Measurements from ENCODE around the gene GPR65.

Gene GPR65

DNA sequence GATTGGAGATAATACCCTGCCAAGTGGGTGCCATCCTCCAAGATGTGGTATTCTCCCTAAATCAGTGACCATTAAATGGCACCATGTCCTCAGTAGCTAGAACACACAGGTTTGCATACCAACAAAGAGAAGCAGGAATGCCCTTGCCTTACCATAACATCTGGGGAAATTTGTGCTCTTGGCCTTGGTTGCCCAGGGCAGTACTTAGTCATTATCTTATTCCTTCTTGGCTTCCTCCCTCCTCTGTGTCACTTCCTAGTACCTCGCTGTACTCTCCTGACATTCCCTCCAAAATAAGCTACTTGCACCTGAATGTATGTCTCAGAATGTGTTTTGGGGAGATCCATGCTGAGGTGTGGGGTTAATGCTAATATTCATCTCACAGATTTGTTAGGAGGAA, 43.4 kb downstream of the GPR65 start:
- Histone ChIP-seq H3K36me3 (ENCODE audit: control insufficient read depth in 2 of 2, insufficient read depth in 1 of 2, low read length in 2 of 2) (no peaks in the 10 kb centered on the region), H3K9me3 (ENCODE audit: control insufficient read depth, insufficient read depth, low read depth, low read length) (no peaks in the 10 kb centered on the region), H3K27ac (ENCODE audit: extremely low read depth, low read depth, low read length) (no peak overlapping the region), H3K4me1 (ENCODE audit: control insufficient read depth, insufficient read depth, low read length) (no peaks in the 10 kb centered on the region), H3K4me3 (ENCODE audit: low read depth, low read length) (no peak overlapping the region)
- ChIA-PET CTCF (no interaction called here), POLR2A (no interaction called here)
- TF ChIP-seq OVOL3 (tag by site-specific recombination; IDR thresholded peaks at IDR 0.05) (no peak), ZNF660 (tag by site-specific recombination; IDR thresholded peaks at IDR 0.05) (no peak), ZBTB48 (tag by site-specific recombination; IDR thresholded peaks at IDR 0.05) (no peak), IKZF3 (tag by site-specific recombination; IDR thresholded peaks at IDR 0.05) (no peak), ZNF423 (tag by site-specific recombination; IDR thresholded peaks at IDR 0.05) (no peak), ZNF350 (tag by site-specific recombination; IDR thresholded peaks at IDR 0.05) (no peak), YY1 (tag by site-specific recombination; IDR thresholded peaks at IDR 0.05) (no peak), KLF7 (tag by site-specific recombination; IDR thresholded peaks at IDR 0.05; ENCODE audit: borderline replicate concordance) (no peak), TRIM28 (IDR thresholded peaks at IDR 0.05; ENCODE audit: borderline replicate concordance, low read length) (no peak)
- TF ChIP-seq, protein P1, sequence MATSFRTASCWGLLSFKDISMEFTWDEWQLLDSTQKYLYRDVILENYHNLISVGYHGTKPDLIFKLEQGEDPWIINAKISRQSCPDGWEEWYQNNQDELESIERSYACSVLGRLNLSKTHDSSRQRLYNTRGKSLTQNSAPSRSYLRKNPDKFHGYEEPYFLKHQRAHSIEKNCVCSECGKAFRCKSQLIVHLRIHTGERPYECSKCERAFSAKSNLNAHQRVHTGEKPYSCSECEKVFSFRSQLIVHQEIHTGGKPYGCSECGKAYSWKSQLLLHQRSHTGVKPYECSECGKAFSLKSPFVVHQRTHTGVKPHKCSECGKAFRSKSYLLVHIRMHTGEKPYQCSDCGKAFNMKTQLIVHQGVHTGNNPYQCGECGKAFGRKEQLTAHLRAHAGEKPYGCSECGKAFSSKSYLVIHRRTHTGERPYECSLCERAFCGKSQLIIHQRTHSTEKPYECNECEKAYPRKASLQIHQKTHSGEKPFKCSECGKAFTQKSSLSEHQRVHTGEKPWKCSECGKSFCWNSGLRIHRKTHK (tag by site-specific recombination; IDR thresholded peaks at IDR 0.05), result no peak
- TF ChIP-seq, protein P2, sequence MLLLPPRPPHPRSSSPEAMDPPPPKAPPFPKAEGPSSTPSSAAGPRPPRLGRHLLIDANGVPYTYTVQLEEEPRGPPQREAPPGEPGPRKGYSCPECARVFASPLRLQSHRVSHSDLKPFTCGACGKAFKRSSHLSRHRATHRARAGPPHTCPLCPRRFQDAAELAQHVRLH (tag by site-specific recombination; IDR thresholded peaks at IDR 0.05), result no peak

GRCh38 chr14:88049266-88049665, 44.3 kb downstream of the GPR65 start:
- H3K4me3 ChIP-seq (ENCODE audit: low read depth, low read length), result no peak overlapping the region
- no peaks in the 10 kb centered on the region for H3K36me3 ChIP-seq (ENCODE audit: control insufficient read depth in 2 of 2, insufficient read depth in 1 of 2, low read length in 2 of 2)
- H3K27ac ChIP-seq (ENCODE audit: extremely low read depth, low read depth, low read length), result no peak overlapping the region
- H3K9me3 ChIP-seq (ENCODE audit: control insufficient read depth, insufficient read depth, low read depth, low read length), result no peaks in the 10 kb centered on the region
- TF ChIP-seq ZNF621 (tag by site-specific recombination; IDR thresholded peaks at IDR 0.05) (no peak), ZNF202 (tag by site-specific recombination; IDR thresholded peaks at IDR 0.05; ENCODE audit: borderline replicate concordance) (no peak), ZNF292 (tag by site-specific recombination; IDR thresholded peaks at IDR 0.05; ENCODE audit: borderline replicate concordance, low read depth) (no peak), KLF17 (tag by site-specific recombination; IDR thresholded peaks at IDR 0.05) (no peak), ZNF561 (tag by site-specific recombination; IDR thresholded peaks at IDR 0.05; ENCODE audit: borderline replicate concordance) (no peak), ZNF488 (tag by site-specific recombination; IDR thresholded peaks at IDR 0.05) (no peak), ZNF549 (tag by site-specific recombination; IDR thresholded peaks at IDR 0.05) (no peak), ZNF10 (tag by site-specific recombination; IDR thresholded peaks at IDR 0.05) (no peak), OSR2 (tag by site-specific recombination; IDR thresholded peaks at IDR 0.05) (no peak), ZNF473 (tag by site-specific recombination; IDR thresholded peaks at IDR 0.05) (no peak), ZFP41 (tag by site-specific recombination; IDR thresholded peaks at IDR 0.05; ENCODE audit: borderline replicate concordance) (no peak), ZNF514 (tag by site-specific recombination; IDR thresholded peaks at IDR 0.05) (no peak), MEIS1 (CRISPR knock-in tag; IDR thresholded peaks at IDR 0.05; ENCODE audit: borderline replicate concordance) (no peak), ZNF239 (tag by site-specific recombination; IDR thresholded peaks at IDR 0.05) (no peak), ZSCAN18 (tag by site-specific recombination; IDR thresholded peaks at IDR 0.05) (no peak), ZNF843 (tag by site-specific recombination; IDR thresholded peaks at IDR 0.05) (no peak), GLIS1 (tag by site-specific recombination; IDR thresholded peaks at IDR 0.05) (no peak), ZBTB11 (tag by site-specific recombination; conservative IDR thresholded peaks at IDR 0.05; ENCODE audit: low read depth) (no peak)
- POLR2A ChIA-PET, result no interaction called here
- CTCF ChIA-PET, result no interaction called here
- no peaks in the 10 kb centered on the region for H3K4me1 ChIP-seq (ENCODE audit: control insufficient read depth, insufficient read depth, low read length)
